Measurements from ENCODE around the gene KRTAP5-11.
"Not testable (repeated sequence)": the region's sequence is repeated elsewhere in the genome, so short reads cannot be mapped to it uniquely, and the experiment has no call there.

KRTAP5-11 gene

DNA sequence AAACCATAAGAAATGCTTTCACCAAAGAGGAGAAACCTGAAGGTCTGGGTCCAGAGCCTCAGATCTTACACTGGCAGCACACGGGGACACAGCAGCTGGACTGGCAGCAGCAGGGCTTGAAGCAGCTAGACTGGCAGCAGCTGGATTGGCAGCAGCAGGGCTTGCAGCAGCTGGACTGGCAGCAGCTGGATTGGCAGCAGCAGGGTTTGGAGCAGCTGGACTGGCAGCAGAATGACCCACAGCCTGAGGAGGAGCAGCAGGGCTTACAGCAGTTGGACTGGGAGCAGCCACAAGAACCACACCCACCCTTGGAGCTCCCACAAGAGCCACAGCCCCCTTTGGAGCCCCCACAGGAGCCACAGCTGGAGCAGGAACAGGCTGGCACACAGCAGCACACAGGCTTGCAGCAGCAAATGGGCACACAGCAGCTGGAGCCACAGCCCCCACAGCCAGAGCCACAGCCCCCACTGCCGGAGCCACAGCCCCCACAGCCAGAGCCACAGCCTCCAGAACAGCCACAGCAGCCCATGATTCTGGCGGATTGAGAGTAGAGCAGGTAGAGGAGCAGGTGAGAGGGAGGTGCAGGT, at the start of gene KRTAP5-11:
TSS of gene KRTAP5-11 (minus strand) at position 567 of the 587 bp plus-strand sequence. CDS start at position 529, 38 bp downstream.
- no peak within 1 kb of the TSS for H3K4me3 ChIP-seq (replicated peaks; ENCODE audit: low read depth, low read length)
- no peak for DNase-seq (ENCODE audit: extremely low read depth, low read depth)
- TF ChIP-seq, protein P1, sequence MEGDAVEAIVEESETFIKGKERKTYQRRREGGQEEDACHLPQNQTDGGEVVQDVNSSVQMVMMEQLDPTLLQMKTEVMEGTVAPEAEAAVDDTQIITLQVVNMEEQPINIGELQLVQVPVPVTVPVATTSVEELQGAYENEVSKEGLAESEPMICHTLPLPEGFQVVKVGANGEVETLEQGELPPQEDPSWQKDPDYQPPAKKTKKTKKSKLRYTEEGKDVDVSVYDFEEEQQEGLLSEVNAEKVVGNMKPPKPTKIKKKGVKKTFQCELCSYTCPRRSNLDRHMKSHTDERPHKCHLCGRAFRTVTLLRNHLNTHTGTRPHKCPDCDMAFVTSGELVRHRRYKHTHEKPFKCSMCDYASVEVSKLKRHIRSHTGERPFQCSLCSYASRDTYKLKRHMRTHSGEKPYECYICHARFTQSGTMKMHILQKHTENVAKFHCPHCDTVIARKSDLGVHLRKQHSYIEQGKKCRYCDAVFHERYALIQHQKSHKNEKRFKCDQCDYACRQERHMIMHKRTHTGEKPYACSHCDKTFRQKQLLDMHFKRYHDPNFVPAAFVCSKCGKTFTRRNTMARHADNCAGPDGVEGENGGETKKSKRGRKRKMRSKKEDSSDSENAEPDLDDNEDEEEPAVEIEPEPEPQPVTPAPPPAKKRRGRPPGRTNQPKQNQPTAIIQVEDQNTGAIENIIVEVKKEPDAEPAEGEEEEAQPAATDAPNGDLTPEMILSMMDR (IDR thresholded peaks at IDR 0.05; ENCODE audit: low read depth, low read length, missing control alignments), result no peak

- DNase-seq (ENCODE audit: extremely low read depth, low read depth); H3K4me3 ChIP-seq (replicated peaks; ENCODE audit: low read depth, low read length): not testable (repeated sequence)
Observed at GRCh38 chr11:71631551-71631950, 48.9 kb upstream of the KRTAP5-11 start.

GRCh38 chr11:71630071-71630470, 47.4 kb upstream of the KRTAP5-11 start:
- H3K4me3 ChIP-seq (replicated peaks; ENCODE audit: low read depth, low read length); DNase-seq (ENCODE audit: extremely low read depth, low read depth): not testable (repeated sequence)

DNA sequence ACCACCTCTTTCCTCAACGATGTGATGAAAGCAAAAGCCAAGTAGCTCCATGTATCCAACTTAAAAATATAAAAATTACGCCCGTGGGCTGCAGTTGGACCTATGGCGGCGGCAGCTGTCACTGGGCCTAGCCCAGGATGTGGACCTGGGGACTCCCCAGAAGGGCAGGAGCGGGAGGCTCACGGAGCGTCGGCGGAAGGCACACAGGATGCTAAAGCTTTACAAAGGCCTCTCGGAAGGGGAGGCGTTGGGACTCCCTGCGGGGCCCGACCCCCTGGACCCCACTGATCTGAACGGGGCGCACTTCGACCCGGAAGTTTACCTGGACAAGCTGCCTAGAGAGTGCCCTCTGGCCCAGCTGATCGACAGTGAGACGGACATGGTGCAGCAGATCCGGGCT, 46.3 kb upstream of the KRTAP5-11 start:
- not testable (repeated sequence) for H3K4me3 ChIP-seq (replicated peaks; ENCODE audit: low read depth, low read length); DNase-seq (ENCODE audit: extremely low read depth, low read depth)

DNA sequence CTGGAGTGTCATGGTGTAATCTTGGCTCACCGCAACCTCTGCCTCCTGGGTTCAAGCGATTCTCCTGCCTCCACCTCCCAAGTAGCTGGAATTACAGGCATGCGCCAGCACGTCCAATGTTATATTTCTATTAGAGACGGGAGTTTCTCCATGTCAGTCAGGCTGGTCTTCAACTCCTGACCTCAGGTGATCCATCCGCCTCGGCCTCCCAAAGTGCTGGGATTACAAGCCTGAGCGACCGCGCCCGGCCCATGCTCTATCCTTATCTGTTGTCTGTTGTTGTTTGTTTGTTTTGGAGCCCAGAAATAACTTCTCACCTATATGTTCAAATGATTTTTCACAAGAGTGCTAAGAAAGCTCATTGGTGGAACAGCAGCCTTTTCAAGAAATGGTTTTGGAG, 40.6 kb upstream of the KRTAP5-11 start:
- DNase-seq (ENCODE audit: extremely low read depth, low read depth); H3K4me3 ChIP-seq (replicated peaks; ENCODE audit: low read depth, low read length): not testable (repeated sequence)

GRCh38 chr11:71622561-71622960, 39.9 kb upstream of the KRTAP5-11 start:
- DNase-seq (ENCODE audit: extremely low read depth, low read depth); H3K4me3 ChIP-seq (replicated peaks; ENCODE audit: low read depth, low read length): not testable (repeated sequence)

- not testable (repeated sequence) for DNase-seq (ENCODE audit: extremely low read depth, low read depth); H3K4me3 ChIP-seq (replicated peaks; ENCODE audit: low read depth, low read length)
Observed at GRCh38 chr11:71615003-71615402, 32.3 kb upstream of the KRTAP5-11 start.

DNA sequence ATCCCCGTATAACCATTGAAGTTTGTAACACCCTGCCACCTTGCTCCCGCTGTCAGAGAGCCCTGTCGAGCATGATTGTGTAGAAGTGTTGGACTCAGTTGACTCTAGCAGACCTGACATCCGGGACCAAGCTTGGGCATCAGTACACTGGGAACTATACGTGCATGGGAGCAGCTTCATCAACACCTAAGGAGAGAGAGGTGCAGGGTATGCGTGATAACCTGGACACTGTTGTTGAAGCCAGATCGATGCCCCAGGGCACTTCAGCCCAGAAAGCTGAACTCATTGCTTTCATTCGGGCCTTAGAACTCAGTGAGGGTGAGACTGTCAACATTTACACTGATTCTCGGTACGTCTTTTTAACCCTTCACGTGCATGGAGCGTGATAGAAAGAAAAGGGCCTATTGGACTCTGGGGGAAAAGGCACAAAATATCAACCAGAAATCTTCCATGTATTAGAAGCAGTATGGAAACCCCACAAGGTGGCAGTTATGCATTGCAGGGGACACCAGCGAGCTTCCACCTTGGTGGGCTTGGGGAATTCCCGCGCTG, 31.8 kb upstream of the KRTAP5-11 start:
- DNase-seq (ENCODE audit: extremely low read depth, low read depth); H3K4me3 ChIP-seq (replicated peaks; ENCODE audit: low read depth, low read length): not testable (repeated sequence)

- not testable (repeated sequence) for H3K4me3 ChIP-seq (replicated peaks; ENCODE audit: low read depth, low read length); DNase-seq (ENCODE audit: extremely low read depth, low read depth)
Observed at GRCh38 chr11:71613931-71614330, 31.3 kb upstream of the KRTAP5-11 start.

DNA sequence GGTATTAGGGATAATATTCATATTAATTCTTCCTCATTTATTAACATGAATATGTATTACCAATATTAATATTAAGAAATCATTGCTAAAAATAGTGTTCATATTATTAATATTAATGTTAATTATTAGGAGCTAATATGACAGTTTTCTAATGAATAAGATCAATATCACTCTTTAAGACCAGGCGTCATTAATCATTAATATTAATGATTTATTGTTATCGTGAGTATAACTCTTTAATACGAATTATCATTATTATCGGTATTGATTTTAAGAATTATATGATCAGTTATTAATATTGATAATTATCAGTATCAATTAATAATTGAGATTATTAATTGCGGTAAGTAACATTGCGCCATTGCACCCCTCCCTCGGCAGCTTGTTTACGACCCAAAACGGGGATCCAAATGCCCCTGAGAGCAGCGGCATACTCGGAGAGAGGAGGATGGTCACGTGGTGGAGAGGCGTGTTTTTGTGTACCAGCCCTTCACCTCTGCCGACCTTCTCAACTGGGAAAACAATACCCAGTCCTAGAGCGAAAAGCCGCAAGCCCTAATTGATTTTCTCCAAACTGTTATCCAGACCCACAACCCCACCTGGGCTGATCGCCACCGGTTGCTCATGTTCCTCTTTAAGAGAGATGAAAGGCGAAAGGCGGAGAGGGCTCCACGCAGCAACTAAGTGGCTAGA, 28.7 kb upstream of the KRTAP5-11 start:
- not testable (repeated sequence) for DNase-seq (ENCODE audit: extremely low read depth, low read depth); H3K4me3 ChIP-seq (replicated peaks; ENCODE audit: low read depth, low read length)

DNA sequence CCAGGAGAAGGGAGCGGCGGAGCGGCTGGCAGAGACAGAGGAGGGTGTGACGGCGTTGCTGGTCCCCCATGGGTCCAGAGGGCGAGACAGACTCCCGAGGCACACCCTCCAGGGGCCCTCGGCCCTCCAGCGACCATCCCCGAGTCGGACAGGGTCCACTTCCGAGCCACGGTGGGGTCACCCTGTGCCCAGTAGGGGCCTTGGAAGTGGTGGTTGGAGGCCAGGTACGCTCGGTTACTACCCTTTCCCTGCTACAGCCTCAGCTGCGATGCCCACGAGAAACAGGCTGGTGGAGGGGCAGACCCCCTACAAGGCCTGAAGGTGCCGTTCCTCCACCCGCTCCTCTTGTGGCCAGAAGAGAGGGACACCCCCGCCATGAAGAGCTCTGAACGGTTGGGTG, 25.6 kb upstream of the KRTAP5-11 start:
- DNase-seq (ENCODE audit: extremely low read depth, low read depth); H3K4me3 ChIP-seq (replicated peaks; ENCODE audit: low read depth, low read length): not testable (repeated sequence)

DNA sequence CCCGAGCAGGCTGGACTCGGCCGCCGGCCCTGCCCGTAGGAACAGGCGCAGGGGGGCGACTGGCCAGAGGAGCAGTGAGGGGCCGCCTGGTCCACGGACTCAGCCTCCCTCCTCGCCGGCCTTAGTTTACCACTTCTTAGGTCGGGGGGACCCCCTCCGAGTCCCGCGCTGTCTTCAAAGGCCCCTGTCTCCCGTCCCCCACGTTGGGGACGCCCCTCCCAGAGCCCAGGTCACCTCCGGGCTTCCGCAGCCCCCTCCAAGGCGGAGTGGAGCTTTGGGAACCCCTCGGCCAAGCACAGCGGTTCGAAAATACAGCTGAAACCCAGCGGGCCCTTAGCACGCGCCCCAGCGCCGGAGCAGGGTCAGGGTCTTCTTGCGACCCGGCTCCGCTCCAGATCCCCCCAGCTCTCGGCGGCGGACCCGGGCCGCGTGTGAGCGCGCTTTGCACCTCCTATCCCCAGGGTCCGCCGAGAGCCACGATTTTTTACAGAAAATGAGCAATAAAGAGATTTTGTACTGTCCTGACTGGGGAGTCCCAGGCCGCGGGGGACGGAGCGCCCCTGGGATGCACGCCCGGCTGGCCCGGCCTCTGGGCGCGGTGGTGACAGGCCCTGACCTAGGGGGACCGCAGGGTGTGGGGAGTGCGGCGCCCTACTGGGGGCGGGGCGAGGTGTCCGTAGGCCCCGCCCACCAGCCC, 25.0 kb upstream of the KRTAP5-11 start:
- H3K4me3 ChIP-seq (replicated peaks; ENCODE audit: low read depth, low read length); DNase-seq (ENCODE audit: extremely low read depth, low read depth): not testable (repeated sequence)

DNA sequence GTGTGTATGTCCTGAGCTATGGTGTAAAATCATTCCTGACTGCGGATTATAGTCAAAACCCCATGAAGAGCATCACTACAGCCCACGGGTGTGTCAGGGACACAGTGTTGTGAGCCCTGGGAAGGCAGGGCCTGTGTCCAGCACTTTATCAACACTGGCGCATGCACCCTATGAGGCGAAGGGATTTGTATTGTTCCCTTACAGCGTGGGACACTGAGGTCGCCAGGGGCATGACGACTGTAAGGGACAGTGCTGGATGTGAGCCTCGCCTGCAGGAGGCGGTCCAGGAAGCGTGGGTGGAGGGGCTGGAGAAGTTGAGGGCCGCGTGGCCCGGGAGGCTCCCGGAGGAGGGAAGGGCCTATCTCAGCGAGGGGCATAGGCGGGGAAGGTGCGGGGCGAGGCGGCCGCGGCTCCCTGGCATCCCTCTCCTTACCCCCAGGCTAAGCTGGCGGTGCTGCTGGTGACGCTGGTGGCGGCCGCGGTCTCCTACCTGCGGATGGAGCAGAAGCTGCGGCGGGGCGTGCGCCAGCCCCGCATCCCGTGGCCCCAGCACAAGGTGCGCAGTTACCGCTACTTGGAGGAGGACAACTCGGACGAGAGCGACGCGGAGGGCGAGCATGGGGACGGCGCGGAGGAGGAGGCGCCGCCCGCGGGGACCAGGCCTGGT, 24.3 kb upstream of the KRTAP5-11 start:
- not testable (repeated sequence) for H3K4me3 ChIP-seq (replicated peaks; ENCODE audit: low read depth, low read length); DNase-seq (ENCODE audit: extremely low read depth, low read depth)

GRCh38 chr11:71604798-71605488, 22.3 kb upstream of the KRTAP5-11 start:
- DNase-seq (ENCODE audit: extremely low read depth, low read depth); H3K4me3 ChIP-seq (replicated peaks; ENCODE audit: low read depth, low read length): not testable (repeated sequence)

DNA sequence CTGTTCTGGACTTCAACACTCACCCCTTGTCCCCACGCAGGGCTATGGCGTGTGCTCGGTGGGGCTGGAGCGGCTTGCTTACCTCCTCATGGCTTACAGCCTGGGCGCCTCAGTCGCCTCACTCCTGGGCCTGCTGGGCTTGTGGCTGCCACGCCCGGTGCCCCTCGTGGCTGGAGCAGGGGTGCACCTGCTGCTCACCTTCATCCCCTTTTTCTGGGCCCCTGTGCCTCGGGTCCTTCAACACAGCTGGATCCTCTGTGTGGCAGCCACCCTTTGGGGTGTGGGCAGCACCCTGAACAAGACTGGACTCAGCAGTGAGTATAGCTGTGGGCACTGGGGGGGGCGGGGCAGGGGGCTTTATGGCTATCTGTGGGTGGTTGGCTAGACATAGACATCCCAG, 20.5 kb upstream of the KRTAP5-11 start:
- not testable (repeated sequence) for DNase-seq (ENCODE audit: extremely low read depth, low read depth); H3K4me3 ChIP-seq (replicated peaks; ENCODE audit: low read depth, low read length)

DNA sequence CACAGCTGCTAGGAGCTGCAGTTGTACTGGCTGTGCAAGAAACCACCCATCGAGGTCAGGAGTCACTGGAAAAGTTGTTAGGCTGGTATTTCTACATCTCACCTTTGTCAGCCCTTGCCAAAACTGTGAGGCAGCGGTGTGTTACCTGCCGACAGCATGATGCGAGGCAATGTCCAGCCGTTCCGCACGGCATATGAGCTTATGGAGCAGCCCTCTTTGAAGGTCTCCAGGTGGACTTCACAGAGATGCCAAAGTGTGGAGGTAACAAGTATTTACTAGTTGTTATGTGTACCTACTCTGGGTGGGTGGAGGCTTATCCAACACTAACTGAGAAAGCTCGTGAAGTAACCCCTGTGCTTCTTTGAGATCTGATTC, 6.9 kb upstream of the KRTAP5-11 start:
- not testable (repeated sequence) for DNase-seq (ENCODE audit: extremely low read depth, low read depth); H3K4me3 ChIP-seq (replicated peaks; ENCODE audit: low read depth, low read length)
